GM12865 (cell line): ENCODE data around the gene ZNF14.
A peak's percentile ranks its signal among the peaks of the same experiment; 100 is the strongest.
"Not testable (repeated sequence)": the region's sequence is repeated elsewhere in the genome, so short reads cannot be mapped to it uniquely, and the experiment has no call there.

Experiments
- DNase-seq: peaks from one replicate; pipeline ENCODE4 v3.0.0; 2010; ENCODE audit warnings: low read depth
- H3K4me3 ChIP-seq: 2 replicates; pipeline ENCODE4 v1.5.1; 2011; ENCODE audit warnings: mild to moderate bottlenecking, low read depth, low read length, control low read depth
- TF ChIP-seq, protein P1 (sequence below): IDR thresholded peaks from 2 replicates; pipeline ENCODE4 v1.5.1; 2011; ENCODE audit warnings: low read length, control low read depth, low read depth, inconsistent platforms; ENCODE audit not compliant: insufficient read depth; ENCODE audit errors: missing control alignments

Gene ZNF14

DNA sequence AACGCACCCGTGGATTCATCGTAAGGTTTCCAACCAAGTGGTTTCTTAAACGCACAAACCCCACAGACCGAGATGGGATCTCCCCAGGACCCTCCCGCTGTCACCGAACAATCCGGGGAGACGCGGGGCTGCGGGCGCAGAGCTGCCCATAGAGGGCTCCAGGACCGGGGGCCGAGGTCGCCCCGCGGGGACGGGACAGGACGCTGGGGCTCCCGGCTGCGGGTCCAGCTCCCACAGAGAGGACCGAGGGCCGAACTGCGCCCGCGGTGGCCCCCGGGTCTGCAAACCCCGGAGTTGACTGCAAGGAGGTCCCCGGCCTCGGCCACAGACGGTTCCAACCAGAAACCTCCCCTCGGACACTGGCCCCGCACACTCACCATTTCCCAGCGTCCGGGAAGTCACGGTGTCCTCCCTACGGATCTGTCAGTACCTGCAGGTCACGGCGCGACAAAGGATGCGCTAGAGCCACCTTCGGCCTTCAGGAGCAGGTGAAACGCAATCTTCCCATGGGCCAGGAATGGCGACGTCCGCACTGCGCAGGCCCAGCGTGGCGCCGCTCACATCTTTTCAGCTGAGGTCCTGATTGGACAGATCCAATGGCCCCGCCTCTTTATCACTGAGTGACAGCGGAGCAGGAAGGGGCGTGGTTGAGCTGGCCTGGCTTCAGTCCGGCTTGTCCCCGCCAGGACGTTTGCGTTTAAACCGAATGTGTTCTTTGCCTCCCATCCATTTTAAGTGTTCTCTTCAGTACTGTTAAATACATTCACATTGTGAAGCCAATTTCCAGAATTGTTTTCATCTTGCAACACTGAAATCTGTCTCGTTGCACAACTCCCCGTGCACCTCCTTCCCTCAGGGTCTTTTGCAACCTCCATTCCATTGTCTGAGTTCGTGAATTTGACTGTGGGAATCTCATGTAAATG lies at the start of gene ZNF14:
ZNF14 (minus strand) TSS at position 534 of the 923 bp plus-strand sequence; CDS start at position 380, 154 bp downstream.
- DNase-seq: peak; percentile 96
- TF ChIP-seq, protein P1, sequence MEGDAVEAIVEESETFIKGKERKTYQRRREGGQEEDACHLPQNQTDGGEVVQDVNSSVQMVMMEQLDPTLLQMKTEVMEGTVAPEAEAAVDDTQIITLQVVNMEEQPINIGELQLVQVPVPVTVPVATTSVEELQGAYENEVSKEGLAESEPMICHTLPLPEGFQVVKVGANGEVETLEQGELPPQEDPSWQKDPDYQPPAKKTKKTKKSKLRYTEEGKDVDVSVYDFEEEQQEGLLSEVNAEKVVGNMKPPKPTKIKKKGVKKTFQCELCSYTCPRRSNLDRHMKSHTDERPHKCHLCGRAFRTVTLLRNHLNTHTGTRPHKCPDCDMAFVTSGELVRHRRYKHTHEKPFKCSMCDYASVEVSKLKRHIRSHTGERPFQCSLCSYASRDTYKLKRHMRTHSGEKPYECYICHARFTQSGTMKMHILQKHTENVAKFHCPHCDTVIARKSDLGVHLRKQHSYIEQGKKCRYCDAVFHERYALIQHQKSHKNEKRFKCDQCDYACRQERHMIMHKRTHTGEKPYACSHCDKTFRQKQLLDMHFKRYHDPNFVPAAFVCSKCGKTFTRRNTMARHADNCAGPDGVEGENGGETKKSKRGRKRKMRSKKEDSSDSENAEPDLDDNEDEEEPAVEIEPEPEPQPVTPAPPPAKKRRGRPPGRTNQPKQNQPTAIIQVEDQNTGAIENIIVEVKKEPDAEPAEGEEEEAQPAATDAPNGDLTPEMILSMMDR: peak; percentile 16

DNA sequence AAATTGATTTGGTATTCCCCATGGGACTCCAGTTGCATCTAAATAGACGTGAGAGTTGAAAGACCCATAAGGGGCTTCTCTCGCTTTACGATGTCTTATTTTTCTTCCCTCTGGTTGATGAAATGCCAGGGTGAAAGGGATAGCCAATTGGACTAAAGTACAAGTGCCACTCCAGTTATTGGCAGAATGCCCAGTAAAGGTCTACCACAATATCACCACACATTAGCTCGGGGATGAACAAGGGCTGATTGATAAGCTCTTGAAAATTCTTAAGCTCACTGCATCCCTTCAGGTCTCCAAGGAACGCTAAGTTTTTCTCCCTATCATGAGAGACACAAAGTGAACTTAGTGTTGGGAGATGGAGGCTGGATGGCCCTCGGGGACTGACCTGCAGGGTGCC lies 48.9 kb upstream of the ZNF14 start:
- not testable (repeated sequence) for DNase-seq, H3K4me3 ChIP-seq

More for the DNA sequence above, at the start of gene ZNF14:
- H3K4me3 ChIP-seq: peak within 1 kb of the TSS; percentile 85

DNA sequence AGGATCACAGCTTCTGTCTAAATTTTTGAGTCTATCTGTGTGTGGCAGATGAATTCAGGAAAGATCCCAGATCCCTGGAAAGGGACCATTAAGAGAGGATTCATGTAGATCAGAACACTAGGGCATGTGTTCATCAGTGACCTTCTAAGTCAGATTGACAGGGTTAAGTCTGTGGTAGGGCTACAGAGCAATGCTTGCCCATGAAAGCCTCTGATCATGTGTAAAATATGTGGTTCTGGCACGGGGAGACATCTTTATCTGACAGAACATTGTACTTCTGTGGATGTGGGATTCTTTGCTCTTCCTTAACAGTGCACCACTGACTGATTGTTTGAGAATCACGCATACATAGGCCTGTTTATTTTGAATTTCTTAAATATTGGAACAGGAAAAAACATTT lies 45.8 kb upstream of the ZNF14 start:
- DNase-seq: no peak
- no peak overlapping the region for H3K4me3 ChIP-seq
- TF ChIP-seq, protein P1: no peak

DNA sequence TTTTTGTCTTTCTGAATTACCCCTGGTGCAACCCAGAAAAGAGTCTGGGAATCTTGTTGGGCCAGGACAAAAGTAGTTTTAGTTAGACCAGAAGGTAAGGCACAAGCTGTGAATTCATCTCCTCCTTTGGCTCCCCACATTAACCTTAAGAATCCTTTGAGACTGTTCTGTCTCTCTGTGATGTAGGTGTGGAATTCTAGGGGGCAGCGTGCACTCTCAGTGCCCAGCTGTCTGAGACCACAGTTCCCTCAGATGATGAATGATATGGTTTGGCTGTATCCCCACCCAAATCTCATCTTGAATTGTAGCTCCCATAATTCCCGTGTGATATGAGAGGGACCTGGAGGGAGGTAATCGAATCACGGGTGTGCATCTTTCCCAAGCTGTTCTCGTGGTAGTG lies 44.8 kb upstream of the ZNF14 start:
- no peak for DNase-seq
- peak overlapping the region; percentile 72 for H3K4me3 ChIP-seq
- TF ChIP-seq, protein P1: no peak

DNA sequence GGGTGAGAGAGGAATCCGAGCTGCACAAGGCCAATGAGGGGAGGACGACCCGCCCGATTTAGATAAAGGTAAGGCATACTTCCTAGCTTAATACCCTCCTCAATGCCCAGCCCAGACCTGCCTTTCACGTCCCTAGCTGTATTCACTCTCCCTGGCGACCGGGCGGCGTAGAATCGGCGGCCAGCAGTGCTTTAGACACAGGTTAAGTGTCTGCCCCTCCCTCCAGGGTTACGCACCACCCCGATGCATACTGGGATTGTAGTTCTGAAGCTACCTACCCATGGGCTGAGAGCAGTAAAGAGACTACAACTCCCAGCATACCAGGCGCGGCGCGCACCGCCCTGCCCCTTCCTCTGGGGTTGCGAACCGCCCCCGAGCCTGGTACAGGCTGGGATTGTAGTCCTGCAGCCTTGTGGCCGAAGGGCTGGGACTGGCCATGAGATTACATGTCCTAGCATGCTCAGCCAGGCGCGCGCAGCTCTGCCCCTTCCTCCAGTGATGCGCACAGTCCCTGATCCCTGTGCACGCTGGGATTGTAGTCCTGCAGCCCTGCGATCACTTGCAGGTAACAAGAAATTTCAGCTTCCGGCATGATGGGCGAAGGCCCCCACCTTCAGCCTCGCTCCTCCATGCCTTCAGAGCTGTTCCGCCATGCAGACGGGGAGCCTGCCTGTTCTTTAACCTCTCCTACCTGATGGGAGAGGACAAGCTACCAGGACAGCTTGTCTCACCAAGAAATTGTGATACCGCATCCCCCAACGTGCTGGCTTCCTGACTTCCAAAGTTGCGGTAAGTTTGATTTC lies 43.5 kb upstream of the ZNF14 start:
- TF ChIP-seq, protein P1: no peak
- DNase-seq: peak; percentile 98
- H3K4me3 ChIP-seq: peak overlapping the region; percentile 72

DNA sequence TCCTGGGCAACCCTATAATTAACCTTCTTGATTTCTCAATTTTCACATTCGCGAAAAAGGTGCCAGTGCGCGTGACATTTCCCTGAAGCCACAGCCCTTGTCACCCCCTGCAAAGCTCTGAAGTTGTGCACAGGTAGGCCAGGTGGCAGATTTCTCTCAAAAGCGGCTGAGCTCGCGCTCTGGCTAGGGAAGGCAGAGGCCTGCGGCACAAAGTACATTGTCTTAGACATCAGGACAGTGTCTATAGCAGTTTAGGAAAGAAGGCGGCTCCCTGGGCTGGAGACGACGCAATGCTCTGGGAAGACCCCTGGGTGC lies 42.9 kb upstream of the ZNF14 start:
- no peak for DNase-seq
- TF ChIP-seq, protein P1: no peak
- peak overlapping the region; percentile 72 for H3K4me3 ChIP-seq

DNA sequence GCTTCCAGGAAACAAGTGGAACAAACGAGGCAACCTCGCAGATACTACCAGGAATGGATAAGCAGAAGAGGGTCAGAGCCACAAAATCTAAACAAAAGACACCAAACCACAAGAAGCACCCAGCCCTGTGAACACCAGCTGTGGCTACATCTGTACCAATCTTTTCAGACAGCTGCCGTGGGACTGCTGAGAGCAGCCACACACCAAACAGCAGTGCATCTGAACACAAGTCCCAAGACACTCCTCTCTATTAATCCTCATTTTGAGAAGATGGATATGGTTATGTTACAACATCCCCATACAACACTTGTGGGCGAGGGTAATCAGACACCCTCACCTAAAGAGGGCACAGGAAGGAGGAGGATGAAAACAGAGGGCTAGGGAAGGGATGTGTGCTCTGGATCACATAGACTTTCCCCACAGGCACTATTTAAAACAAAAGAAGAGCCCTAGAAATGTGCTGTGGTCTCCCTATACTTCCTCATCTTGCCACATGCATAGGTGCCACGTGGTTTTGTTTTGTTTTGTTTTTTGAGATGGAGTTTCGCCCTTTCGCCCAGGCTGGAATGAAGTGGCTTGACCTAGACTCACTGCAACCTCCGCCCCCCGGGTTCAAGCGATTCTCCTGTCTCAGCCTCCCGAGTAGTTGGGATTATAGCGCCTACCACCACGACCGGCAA lies 41.6 kb upstream of the ZNF14 start:
- TF ChIP-seq, protein P1: no peak
- no peak for DNase-seq
- no peak overlapping the region for H3K4me3 ChIP-seq

DNA sequence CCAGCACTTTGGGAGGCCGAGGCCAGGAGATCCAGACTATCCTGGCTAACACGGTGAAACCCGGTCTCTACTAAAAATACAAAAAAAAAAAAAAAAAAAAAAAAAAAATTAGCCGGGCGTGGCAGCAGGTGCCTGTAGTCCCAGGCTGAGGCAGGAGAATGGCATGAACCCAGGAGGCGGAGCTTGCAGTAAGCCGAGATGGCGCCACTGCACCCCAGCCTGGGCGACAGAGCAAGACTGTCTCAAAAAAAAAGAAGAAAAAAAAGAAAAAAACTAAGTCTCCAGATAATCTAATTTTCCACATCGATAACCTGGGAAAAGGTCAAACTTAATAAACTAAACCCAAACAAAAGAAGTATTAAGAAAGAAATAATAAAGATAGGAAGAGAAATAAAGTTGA lies 39.1 kb upstream of the ZNF14 start:
- not testable (repeated sequence) for H3K4me3 ChIP-seq, DNase-seq

DNA sequence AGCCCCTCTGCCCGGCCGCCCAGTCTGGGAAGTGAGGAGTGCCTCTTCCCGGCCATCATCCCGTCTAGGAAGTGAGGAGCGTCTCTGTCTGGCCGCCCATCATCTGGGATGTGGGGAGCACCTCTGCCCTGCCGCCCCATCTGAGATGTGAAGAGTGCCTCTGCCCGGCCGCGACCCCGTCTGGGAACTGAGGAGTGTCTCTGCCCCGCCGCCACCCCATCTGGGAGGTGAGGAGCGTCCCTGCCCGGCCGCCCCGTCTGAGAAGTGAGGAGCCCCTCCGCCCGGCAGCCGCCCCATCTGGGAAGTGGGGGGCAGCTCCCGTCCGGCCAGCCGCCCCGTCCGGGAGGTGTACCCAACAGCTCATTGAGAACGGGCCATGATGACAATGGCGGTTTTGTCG lies 37.1 kb upstream of the ZNF14 start:
- not testable (repeated sequence) for DNase-seq

More for the DNA sequence above, 37.1 kb upstream of the ZNF14 start:
- H3K4me3 ChIP-seq: not testable (repeated sequence)
